ENCODE data around the gene USP32. TPM values are rescaled to one million over a fixed set of nuclear protein-coding genes. Genes with fewer than 3 reads are reported as not detected.

Gene USP32
- total and polyA plus RNA-seq, 2 of the 8 experiments (the other 6 are each of a cell fraction or from before 2014, with no cell fraction given): 29.6 to 112 TPM

DNA sequence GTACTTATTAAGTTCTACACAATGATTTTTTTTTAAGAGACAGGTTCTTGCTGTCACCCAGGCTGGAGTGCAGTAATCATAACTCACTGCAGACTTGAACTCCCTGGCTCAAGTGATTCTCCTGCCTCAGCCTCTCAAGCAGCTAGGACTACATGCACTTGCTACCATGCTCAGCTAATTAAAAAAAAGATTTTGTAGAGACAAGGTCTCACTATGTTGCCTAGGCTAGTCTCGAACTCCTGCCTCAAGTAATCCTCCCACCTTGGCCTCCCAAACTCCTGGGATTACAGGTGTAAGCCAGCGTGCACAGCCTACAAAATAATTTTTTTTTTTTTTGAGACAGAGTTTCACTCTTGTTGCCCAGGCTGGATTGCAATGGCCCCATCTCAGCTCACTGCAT, 22.2 kb downstream of the USP32 start:
- H2BK5ac ChIP-seq (ENCODE audit: low read depth, low read length): no peak overlapping the region
- no peaks in the 10 kb centered on the region for H3K27me3 ChIP-seq (replicated peaks in 1 of 4; ENCODE audit: control insufficient read depth in 3 of 4, extremely low read depth in 1 of 4, insufficient read depth in 3 of 4, low read length in 3 of 4)
- H2BK120ac ChIP-seq (replicated peaks; ENCODE audit: low read depth, low read length): no peak overlapping the region
- no peak overlapping the region for H3K4me2 ChIP-seq (ENCODE audit: insufficient read depth in 1 of 2, low read depth in 2 of 2, low read length in 2 of 2)
- H4K8ac ChIP-seq (ENCODE audit: extremely low read depth, insufficient read depth, low read length): no peak overlapping the region
- H3K79me2 ChIP-seq (ENCODE audit: control insufficient read depth in 1 of 2, insufficient read depth in 2 of 2, low read length in 2 of 2): peaks cover 5 to 93% of the 10 kb centered on the region in 2 experiments
- peaks cover 0 to 4% (median 2%) of the 10 kb centered on the region in 4 experiments; a peak in 2 of 7 replicates for H3K4me1 ChIP-seq (replicated peaks in 1 of 4; ENCODE audit: control insufficient read depth in 3 of 4, insufficient read depth in 4 of 4, low read length in 3 of 4)
- CTCF ChIA-PET (ENCODE audit: partially characterized antibody): interaction anchor here (1.7 kb wide), 1 partner anchor 11 kb away, joined by 3 read pairs; no protein-coding TSS in a partner anchor
- FAIRE-seq: no peak
- H3K56ac ChIP-seq (replicated peaks; ENCODE audit: insufficient read length, low read depth, low read length): no peak overlapping the region
- no peak overlapping the region for H4K91ac ChIP-seq (replicated peaks; ENCODE audit: insufficient read length, low read length)
- no peak overlapping the region for H2BK12ac ChIP-seq (ENCODE audit: low read depth, low read length)
- H3K4me3 ChIP-seq (ENCODE audit: extremely low read depth in 1 of 4, insufficient read depth in 2 of 4, low read depth in 3 of 4, low read length in 4 of 4): no peak overlapping the region
- no peak overlapping the region for H2BK20ac ChIP-seq (ENCODE audit: low read length)
- H3K14ac ChIP-seq (ENCODE audit: insufficient read length): no peak overlapping the region
- H3K23me2 ChIP-seq (ENCODE audit: low read depth, low read length): no peaks in the 10 kb centered on the region
- no peak overlapping the region for H3K23ac ChIP-seq (ENCODE audit: insufficient read length)
- no peak overlapping the region for H3K18ac ChIP-seq (ENCODE audit: extremely low read depth, low read length)
- WGBS, 2 experiments (ENCODE audit: extremely low coverage in 1 of 2, insufficient coverage in 1 of 2, insufficient read length in 1 of 2, insufficient replicate concordance in 2 of 2, low coverage in 1 of 2, low lambda C conversion rate in 2 of 2, missing lambda C conversion rate in 1 of 2): 87% methylated on average over 2 of the region's 2 CpGs; no CpG with 5 or more reads in 1 of the 2 experiments
- no peak overlapping the region for H2BK15ac ChIP-seq (ENCODE audit: low read length)
- H3K9ac ChIP-seq (replicated peaks in 1 of 4; ENCODE audit: extremely low read depth in 1 of 4, low read depth in 3 of 4, low read length in 3 of 4): no peak overlapping the region
- H3K79me1 ChIP-seq (ENCODE audit: low read depth, low read length): peaks cover 8% of the 10 kb centered on the region
- H4K5ac ChIP-seq (ENCODE audit: insufficient read length, low read depth, low read length): no peak overlapping the region
- no peak overlapping the region for H2AK5ac ChIP-seq (ENCODE audit: low read depth, low read length)
- no peak overlapping the region for H3K4ac ChIP-seq (replicated peaks; ENCODE audit: insufficient read length, low read depth, low read length)
- DNase-seq (ENCODE audit: low read depth in 1 of 2, low spot score in 2 of 2): no peak
- POLR2A ChIA-PET (ENCODE audit: partially characterized antibody): no interaction called here
- H3K36me3 ChIP-seq (ENCODE audit: control insufficient read depth in 2 of 4, insufficient read depth in 4 of 4, low read length in 3 of 4): no peaks in the 10 kb centered on the region
- H4K20me1 ChIP-seq (replicated peaks in 1 of 2; ENCODE audit: control insufficient read depth in 1 of 2, insufficient read depth in 2 of 2, low read length in 2 of 2): peaks cover 10 to 11% of the 10 kb centered on the region in 2 experiments
- H2AFZ ChIP-seq (ENCODE audit: low read length): no peak overlapping the region
- no peaks in the 10 kb centered on the region; a peak in 1 of 4 replicates for H3K9me3 ChIP-seq (ENCODE audit: insufficient read depth in 2 of 2, low read depth in 1 of 2, low read length in 1 of 2)
- TF ChIP-seq CTBP2 (IDR thresholded peaks at IDR 0.05; ENCODE audit: borderline replicate concordance, insufficient read depth, insufficient read length, low read length) (no peak), KDM1A (IDR thresholded peaks at IDR 0.05; ENCODE audit: borderline replicate concordance, low read length) (no peak), CBX8 (IDR thresholded peaks at IDR 0.05; ENCODE audit: borderline replicate concordance, low read depth, low read length) (no peak), CREB1 (IDR thresholded peaks at IDR 0.05) (no peak), POLR2AphosphoS5 (IDR thresholded peaks at IDR 0.05; ENCODE audit: low read depth, low read length) (no peak), ATF3 (IDR thresholded peaks at IDR 0.05; ENCODE audit: insufficient read depth, low read depth, low read length) (no peak), ASH2L (IDR thresholded peaks at IDR 0.05; ENCODE audit: low read length) (no peak), EZH2 (IDR thresholded peaks at IDR 0.05; ENCODE audit: low read depth, low read length, severe bottlenecking) (no peak), TBP (IDR thresholded peaks at IDR 0.05; ENCODE audit: low read depth, low read length) (no peak), JUND (IDR thresholded peaks at IDR 0.05; ENCODE audit: low read length) (no peak), TCF12 (IDR thresholded peaks at IDR 0.05; ENCODE audit: low read depth, low read length) (no peak), TAF1 (IDR thresholded peaks at IDR 0.05; ENCODE audit: low read depth, low read length) (no peak)
- TF ChIP-seq, protein P1, sequence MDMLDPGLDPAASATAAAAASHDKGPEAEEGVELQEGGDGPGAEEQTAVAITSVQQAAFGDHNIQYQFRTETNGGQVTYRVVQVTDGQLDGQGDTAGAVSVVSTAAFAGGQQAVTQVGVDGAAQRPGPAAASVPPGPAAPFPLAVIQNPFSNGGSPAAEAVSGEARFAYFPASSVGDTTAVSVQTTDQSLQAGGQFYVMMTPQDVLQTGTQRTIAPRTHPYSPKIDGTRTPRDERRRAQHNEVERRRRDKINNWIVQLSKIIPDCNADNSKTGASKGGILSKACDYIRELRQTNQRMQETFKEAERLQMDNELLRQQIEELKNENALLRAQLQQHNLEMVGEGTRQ (IDR thresholded peaks at IDR 0.05; ENCODE audit: low read length): no peak
- H3K27ac ChIP-seq (ENCODE audit: low read depth, low read length): no peak overlapping the region
